Skeletal muscle satellite cell (primary cell): ENCODE data around the gene ELMO2.

ENCODE experiments used
- H3K27me3 ChIP-seq: 2 replicates; pipeline ENCODE4 v1.7.0; 2013; ENCODE audit warnings: low read length; ENCODE audit not compliant: control insufficient read depth, insufficient read depth
- H3K36me3 ChIP-seq: 2 replicates; pipeline ENCODE4 v1.7.0; 2013; ENCODE audit warnings: mild to moderate bottlenecking, control low read depth, low read length; ENCODE audit not compliant: insufficient read depth
- H3K4me1 ChIP-seq: 2 replicates; pipeline ENCODE4 v1.7.0; 2013; ENCODE audit warnings: low read length; ENCODE audit not compliant: control insufficient read depth, insufficient read depth
- H3K4me2 ChIP-seq: 2 replicates; pipeline ENCODE4 v1.7.0; 2013; ENCODE audit warnings: mild to moderate bottlenecking, low read length
- H3K4me3 ChIP-seq: 2 replicates; pipeline ENCODE4 v1.7.0; 2013; ENCODE audit warnings: low read length
- H3K9ac ChIP-seq: 2 replicates; pipeline ENCODE4 v1.7.0; 2013; ENCODE audit warnings: mild to moderate bottlenecking, low read depth, low read length, moderate library complexity
- H3K9me3 ChIP-seq: replicated peaks from 2 replicates; pipeline ENCODE4 v1.7.0; 2013; ENCODE audit warnings: mild to moderate bottlenecking, control low read depth, low read length

Gene ELMO2

DNA sequence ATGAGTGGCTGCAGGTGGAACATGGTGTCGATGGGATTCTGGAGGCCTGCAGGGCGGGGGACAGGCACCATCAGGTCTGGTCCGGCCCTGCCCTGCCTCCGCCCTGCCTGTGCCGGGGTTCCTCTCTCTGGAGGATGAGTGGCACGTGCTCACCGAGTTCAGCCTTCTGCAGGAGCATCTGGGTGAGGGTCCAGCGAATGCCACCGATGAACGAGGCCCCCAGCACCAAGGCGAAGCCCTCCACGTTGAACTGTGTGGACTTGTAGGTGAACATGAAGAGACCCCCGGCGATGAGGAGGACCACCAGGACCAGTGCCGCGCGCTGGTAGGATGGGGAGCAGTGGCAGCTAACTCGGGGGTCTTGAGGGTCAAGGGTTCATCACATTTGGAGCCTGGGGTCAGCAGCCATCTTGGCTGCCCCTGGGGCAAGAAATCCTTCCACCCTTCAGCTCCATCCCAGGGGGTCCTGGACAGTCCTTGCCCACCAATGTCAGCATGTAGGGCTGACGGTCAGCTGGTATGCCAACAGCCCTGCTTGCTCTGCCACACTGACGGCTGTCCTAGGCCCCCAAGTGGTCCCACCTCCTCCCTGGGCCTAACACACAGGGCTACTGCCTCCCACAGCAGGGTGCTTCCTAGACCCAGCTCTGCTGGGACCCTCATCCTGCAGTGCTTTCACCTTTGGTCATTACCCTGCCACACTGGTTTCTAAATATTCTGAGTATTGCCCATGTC, 51.3 kb downstream of the ELMO2 start:
- H3K4me3 ChIP-seq = no peak overlapping the region
- no peaks in the 10 kb centered on the region for H3K9me3 ChIP-seq
- no peak overlapping the region for H3K9ac ChIP-seq
- H3K4me1 ChIP-seq = peaks cover 18% of the 10 kb centered on the region
- H3K36me3 ChIP-seq = peaks cover 35% of the 10 kb centered on the region
- H3K4me2 ChIP-seq = no peak overlapping the region
- no peaks in the 10 kb centered on the region for H3K27me3 ChIP-seq

DNA sequence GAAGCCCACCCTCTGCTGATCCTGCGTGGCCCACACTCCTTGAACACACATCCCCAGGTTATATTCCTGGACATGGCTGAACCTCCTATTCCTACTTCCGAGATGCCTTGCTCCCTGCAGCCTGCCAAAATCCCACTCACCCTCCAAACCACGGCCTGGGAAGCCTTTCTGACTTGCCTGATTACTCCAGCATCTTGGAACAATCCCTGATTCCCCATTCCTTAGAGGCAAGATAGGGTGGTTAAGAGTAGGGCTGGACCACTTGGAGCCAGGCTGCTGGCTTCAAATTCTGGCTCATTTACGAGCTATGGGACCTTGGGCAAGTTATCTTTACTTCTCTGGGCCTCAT, 52.2 kb downstream of the ELMO2 start:
- Histone ChIP-seq H3K4me2 (no peak overlapping the region), H3K4me3 (no peak overlapping the region), H3K9me3 (no peaks in the 10 kb centered on the region), H3K36me3 (peaks cover 34% of the 10 kb centered on the region), H3K27me3 (no peaks in the 10 kb centered on the region), H3K4me1 (peaks cover 21% of the 10 kb centered on the region), H3K9ac (no peak overlapping the region)

- no peak overlapping the region for H3K4me3 ChIP-seq
- H3K27me3 ChIP-seq = no peaks in the 10 kb centered on the region
- H3K9me3 ChIP-seq = no peaks in the 10 kb centered on the region
- no peak overlapping the region for H3K4me2 ChIP-seq
- no peak overlapping the region for H3K9ac ChIP-seq
- peaks cover 28% of the 10 kb centered on the region for H3K36me3 ChIP-seq
- peaks cover 21% of the 10 kb centered on the region for H3K4me1 ChIP-seq
These were observed 52.8 kb downstream of the ELMO2 start for GRCh38 chr20:46353500-46354206.

- no peaks in the 10 kb centered on the region for H3K27me3 ChIP-seq
- H3K4me2 ChIP-seq = no peak overlapping the region
- H3K9me3 ChIP-seq = no peaks in the 10 kb centered on the region
- no peak overlapping the region for H3K9ac ChIP-seq
- H3K36me3 ChIP-seq = peaks cover 20% of the 10 kb centered on the region
- H3K4me1 ChIP-seq = peaks cover 21% of the 10 kb centered on the region
- H3K4me3 ChIP-seq = no peak overlapping the region
These were observed 54.0 kb downstream of the ELMO2 start for GRCh38 chr20:46352370-46352938.

DNA sequence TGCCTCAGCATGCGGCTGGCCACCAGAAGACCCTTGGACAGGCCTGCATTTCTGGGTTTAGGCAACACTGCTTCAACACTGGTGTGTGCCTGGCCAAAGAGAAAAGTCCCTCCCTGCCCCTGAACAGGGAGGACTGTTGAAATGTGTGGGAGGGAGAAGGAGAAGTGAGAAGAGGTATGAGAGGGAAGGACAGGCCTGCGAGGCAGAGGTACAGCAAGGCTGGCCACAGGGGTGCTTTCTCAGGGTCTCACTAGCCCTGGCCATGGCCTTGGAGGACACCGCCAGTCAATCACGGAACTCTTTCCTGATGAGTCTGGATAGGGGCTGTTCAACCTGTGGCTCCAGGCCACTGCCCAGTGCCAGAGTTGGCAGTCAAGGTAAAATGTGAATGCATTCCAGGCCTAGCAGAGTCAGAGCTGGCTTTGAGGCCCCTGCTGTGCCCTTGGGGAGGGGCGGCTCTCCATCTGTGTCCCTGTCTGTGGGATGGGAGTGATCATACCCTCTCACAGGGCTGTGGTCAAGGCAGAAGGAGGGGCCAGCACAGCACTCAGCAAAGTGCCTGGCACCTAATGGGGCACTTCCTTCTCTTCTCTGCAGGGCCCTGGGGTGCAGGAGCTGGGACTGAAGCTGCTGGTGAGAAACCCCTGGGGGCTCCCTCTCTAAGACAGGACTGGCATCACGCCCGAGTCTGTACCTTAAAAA, 54.9 kb downstream of the ELMO2 start:
- Histone ChIP-seq H3K27me3 (no peaks in the 10 kb centered on the region), H3K36me3 (peaks cover 18% of the 10 kb centered on the region), H3K9me3 (no peaks in the 10 kb centered on the region), H3K4me2 (no peak overlapping the region), H3K4me3 (no peak overlapping the region), H3K4me1 (peaks cover 15% of the 10 kb centered on the region), H3K9ac (peak overlapping the region; percentile 38)

- H3K36me3 ChIP-seq = peaks cover 17% of the 10 kb centered on the region
- H3K4me3 ChIP-seq = no peak overlapping the region
- H3K9ac ChIP-seq = peak overlapping the region; percentile 38
- H3K4me2 ChIP-seq = peak overlapping the region; percentile 15
- peaks cover 15% of the 10 kb centered on the region for H3K4me1 ChIP-seq
- H3K27me3 ChIP-seq = no peaks in the 10 kb centered on the region
- no peaks in the 10 kb centered on the region for H3K9me3 ChIP-seq
These were observed 55.5 kb downstream of the ELMO2 start for GRCh38 chr20:46350986-46351267.

DNA sequence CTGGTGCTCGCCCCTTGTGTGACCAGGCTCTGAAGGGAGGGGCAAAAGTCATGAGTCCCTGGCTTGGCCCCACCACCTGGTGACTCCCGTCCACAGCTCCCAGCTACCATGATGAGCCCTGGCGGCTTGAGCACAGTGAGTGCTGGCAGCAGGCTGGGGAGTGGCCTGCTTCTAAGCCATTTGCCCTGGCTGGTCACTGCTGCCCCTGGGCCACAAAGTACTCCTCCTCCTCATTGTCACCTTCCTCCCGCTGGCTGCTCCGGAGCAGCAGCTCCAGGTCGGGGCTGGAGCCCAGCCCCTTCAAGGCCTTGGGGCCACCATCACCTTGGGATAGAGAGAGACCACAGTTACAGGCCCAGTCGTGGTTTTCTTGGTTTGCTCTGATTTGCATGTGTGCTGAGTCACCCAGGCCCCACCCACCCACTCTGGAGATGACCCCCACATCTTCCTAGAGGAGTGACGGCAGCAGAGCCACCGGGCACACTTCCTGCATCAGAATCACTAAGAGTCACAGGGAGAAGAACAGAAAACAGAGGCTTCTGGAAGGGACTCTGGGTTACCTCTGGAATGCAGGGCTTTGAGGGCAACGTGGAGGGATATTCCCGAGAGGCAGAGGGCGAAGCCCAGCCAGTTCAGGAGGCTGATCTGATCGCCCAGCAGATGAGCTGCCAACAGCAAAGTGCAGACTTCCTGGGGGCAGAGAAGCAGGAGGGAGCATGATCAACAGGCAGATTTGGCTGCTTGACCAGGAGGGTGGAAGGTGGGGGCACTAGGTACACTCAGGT, 56.0 kb downstream of the ELMO2 start:
- peaks cover 17% of the 10 kb centered on the region for H3K36me3 ChIP-seq
- peak overlapping the region; percentile 46 for H3K9ac ChIP-seq
- no peak overlapping the region for H3K4me3 ChIP-seq
- peaks cover 15% of the 10 kb centered on the region for H3K4me1 ChIP-seq
- H3K27me3 ChIP-seq = peaks cover 3% of the 10 kb centered on the region
- H3K9me3 ChIP-seq = no peaks in the 10 kb centered on the region
- H3K4me2 ChIP-seq = peak overlapping the region; percentile 15

- peak overlapping the region; percentile 46 for H3K9ac ChIP-seq
- H3K4me2 ChIP-seq = no peak overlapping the region
- H3K4me3 ChIP-seq = no peak overlapping the region
- peaks cover 15% of the 10 kb centered on the region for H3K4me1 ChIP-seq
- peaks cover 10% of the 10 kb centered on the region for H3K27me3 ChIP-seq
- no peaks in the 10 kb centered on the region for H3K9me3 ChIP-seq
- peaks cover 10% of the 10 kb centered on the region for H3K36me3 ChIP-seq
These were observed 56.7 kb downstream of the ELMO2 start for GRCh38 chr20:46349742-46350056.

DNA sequence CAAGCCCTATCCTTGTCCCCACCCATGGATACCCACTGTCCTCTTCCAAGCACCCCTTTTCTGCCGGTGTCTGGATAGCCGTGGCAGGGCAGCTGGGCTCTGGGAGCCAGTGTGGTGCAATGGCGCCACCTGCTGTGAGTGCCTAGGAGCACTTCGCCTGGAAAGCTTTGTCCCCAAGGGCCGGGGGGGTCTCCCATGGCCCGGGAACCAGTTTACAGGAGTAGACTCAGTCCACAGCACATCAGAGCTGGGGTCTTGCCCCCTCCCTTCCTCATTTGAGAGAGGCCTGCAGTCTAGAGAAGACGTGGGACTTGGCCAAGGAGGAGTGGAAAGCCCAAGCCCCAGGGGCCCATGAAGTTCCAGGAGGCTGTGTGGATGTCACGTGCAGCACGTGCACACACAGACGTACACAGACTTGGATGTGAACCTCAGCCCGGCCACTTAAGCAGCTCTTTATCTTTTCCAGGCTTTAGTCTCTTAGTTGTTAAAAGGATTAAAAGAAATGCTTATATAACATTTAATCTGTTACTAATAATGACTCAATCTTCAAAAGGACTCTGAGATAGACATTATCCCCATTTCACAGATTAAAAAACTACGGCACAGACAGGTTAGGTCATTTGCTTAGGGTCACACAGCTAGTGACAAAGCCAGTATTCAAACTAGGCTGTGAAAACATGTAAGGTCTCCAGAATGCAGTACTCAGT, 57.2 kb downstream of the ELMO2 start:
- H3K27me3 ChIP-seq = peaks cover 15% of the 10 kb centered on the region
- H3K4me1 ChIP-seq = peaks cover 15% of the 10 kb centered on the region
- no peak overlapping the region for H3K9ac ChIP-seq
- H3K4me2 ChIP-seq = no peak overlapping the region
- H3K36me3 ChIP-seq = peaks cover 5% of the 10 kb centered on the region
- no peaks in the 10 kb centered on the region for H3K9me3 ChIP-seq
- no peak overlapping the region for H3K4me3 ChIP-seq

DNA sequence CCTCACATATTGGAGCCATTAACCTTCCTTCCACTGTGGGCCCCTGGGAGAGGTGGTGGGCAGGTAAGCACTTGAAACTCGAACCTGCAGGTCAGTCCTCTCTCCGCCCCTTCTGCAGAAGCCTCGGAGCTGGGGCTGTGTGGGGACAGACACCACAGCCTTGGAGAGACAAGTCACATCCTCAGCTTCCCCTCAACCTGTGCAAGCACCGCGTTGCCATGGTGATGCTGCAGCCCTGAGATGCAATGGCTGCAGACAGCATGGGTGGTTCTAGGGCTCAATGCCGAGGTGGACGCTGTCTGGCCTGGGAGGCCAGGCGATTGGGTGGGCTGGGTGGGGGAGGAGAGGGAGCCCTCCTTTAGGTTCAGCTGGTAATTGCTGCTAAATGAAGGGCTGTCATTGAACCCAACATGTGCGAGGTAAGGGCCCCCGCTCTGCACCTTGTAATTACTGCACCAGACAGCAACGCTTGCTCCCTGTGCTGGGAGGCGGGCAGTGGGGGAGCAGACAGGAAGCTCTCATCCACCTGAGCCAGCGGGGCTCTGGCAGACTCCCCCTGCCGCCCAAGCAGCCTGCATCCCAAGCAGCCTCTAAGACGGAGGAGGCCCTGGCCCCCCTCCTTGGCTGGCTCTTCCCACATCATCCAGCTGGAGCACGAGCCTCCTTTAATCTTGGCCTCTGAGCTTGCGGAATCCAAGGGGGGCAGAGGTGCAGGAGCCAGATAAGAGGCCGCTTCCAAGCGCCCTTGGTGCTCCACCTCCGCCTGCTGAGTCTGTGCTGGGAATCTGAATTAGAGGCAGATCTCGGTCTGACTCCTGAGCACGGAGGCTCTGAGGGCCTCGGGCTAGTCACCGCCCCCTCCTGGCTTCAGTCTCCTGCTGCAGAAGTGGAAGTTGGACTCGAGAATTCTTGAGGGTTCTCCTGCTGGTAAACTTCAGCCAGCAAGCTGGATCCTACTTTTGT, 58.3 kb downstream of the ELMO2 start:
- Histone ChIP-seq H3K27me3 (peaks cover 25% of the 10 kb centered on the region), H3K9ac (no peak overlapping the region), H3K36me3 (peaks cover under 1% of the 10 kb centered on the region), H3K4me3 (no peak overlapping the region), H3K9me3 (no peaks in the 10 kb centered on the region), H3K4me2 (no peak overlapping the region), H3K4me1 (peaks cover 15% of the 10 kb centered on the region)
